C4-2B (cell line): ENCODE results near the gene PGLYRP3.

Experiments used
- H3K27ac ChIP-seq: fragments of 450-650 bp; 2 replicates; pipeline ENCODE4 v1.5.1; 2017
- ZFX ChIP-seq: fragments of 450-650 bp; IDR thresholded peaks from 2 replicates; pipeline ENCODE4 v1.6.1; 2017
- TF ChIP-seq, protein P1 (sequence below): fragments of 450-650 bp; conservative IDR thresholded peaks from 2 replicates; pipeline ENCODE4 v1.5.1; 2017; ENCODE audit warnings: mild to moderate bottlenecking

PGLYRP3 gene

DNA sequence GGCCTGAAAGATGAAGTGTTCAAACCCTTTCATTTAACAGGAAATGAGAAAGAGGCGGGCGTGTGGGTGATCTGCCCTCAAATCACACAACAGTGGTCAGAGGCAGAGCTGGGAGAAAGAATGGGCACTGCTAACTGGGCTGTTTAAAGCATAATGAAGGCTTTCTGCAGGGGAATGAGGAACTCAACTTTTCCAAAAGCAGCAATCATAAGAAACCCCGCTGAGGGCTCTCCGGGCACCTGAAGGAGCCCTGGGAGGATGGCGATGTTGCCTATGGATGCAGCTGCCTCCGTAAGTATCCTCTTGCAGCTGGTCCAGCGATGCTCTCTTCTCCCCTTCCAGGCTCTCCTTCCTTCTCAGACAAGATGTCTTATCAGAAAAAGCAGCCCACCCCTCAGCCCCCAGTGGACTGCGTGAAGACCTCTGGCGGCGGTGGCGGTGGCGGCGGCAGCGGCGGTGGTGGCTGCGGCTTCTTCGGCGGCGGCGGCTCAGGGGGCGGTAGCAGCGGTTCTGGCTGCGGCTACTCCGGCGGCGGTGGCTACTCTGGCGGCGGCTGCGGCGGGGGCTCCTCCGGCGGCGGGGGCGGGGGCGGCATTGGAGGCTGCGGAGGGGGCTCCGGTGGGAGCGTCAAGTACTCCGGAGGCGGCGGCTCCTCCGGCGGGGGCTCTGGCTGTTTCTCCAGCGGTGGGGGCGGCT, 52.0 kb downstream of the PGLYRP3 start:
- H3K27ac ChIP-seq = no peak overlapping the region
- TF ChIP-seq, protein P1, sequence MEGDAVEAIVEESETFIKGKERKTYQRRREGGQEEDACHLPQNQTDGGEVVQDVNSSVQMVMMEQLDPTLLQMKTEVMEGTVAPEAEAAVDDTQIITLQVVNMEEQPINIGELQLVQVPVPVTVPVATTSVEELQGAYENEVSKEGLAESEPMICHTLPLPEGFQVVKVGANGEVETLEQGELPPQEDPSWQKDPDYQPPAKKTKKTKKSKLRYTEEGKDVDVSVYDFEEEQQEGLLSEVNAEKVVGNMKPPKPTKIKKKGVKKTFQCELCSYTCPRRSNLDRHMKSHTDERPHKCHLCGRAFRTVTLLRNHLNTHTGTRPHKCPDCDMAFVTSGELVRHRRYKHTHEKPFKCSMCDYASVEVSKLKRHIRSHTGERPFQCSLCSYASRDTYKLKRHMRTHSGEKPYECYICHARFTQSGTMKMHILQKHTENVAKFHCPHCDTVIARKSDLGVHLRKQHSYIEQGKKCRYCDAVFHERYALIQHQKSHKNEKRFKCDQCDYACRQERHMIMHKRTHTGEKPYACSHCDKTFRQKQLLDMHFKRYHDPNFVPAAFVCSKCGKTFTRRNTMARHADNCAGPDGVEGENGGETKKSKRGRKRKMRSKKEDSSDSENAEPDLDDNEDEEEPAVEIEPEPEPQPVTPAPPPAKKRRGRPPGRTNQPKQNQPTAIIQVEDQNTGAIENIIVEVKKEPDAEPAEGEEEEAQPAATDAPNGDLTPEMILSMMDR = no peak
- no peak for TF ChIP-seq ZFX

DNA sequence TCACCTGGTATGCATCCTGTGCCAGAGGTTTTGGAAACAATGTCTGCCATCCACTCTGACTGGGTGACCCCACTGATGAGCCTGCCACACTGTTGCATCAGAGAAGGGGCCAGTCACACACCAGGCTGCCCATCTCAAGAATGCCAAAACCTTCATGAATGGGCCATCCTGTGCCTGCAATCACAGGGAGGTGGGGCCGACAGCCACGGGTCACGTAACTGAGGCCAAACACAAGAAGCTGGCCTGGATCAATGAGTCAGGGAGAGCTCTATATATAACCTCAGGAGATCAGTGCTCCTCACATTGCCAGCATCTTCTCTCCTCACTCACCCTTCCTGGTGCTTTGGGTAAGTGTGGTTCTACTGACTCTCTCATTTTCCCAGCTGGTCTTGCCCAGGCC, 53.4 kb downstream of the PGLYRP3 start, which contains the start of gene LORICRIN:
TSS of gene LORICRIN (plus strand) at position 301 of the 400 bp plus-strand sequence. CDS start 1,263 bp downstream, outside the sequence.
- TF ChIP-seq ZFX = no peak
- TF ChIP-seq, protein P1 = no peak
- H3K27ac ChIP-seq = no peak within 1 kb of the TSS

DNA sequence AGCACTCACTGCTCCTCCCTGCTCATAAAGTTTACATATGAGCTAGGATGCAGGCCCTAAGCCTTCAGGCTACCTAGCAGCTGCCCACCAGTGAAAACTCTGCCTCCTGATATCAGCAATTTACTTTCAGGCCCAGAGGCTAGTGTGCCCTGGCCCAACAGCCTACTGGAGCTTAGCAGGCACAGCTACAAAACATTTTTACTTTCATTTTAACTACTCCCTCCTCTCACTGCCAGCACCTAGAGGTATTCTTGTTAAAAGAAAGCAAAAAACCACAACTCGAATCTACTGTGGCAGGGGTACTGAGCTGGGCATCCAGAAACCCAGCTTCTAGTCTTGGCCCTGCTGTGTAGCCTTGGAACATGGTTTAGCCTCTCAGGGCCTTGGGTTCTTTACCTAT, 59.1 kb downstream of the PGLYRP3 start:
- TF ChIP-seq, protein P1 = no peak
- no peak for TF ChIP-seq ZFX
- H3K27ac ChIP-seq = no peak overlapping the region

DNA sequence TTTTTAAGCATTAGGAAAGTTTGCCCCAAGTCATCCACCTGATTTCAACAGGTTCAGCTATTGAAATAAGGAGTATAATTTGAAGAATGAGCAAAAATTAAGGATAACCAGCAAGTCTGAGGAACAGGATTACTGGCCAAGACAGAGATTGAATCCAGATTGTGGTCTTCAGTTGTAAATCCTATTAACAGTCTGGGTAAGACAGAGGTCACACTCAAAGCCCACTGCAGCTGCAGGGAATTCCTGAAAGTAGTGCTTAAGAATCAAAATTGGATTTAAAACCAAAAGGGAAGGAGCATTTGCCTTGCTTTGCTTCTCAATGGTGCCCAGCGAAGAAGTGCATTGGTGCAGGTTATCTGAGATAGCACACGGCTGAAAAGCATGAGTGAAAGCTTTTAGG, 59.7 kb downstream of the PGLYRP3 start:
- H3K27ac ChIP-seq = no peak overlapping the region
- TF ChIP-seq, protein P1 = no peak
- TF ChIP-seq ZFX = no peak

DNA sequence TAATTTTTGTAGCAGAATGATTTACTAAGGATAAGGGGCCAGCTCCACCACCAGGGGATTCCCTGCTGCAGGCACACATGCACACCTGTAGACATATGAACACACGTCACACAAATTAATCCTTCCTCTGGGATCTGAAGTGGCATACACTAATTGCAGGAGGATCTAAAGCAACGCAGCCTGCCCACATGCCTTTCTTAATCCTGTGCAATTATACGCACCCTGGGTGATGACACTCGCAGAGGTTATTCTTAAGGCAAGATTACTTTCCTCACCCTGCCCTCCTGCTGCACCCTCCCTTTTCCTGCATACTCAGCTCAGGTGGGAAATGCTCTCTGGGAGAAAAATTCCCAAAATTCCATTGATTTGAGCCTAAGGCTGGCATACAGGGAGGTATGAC, 60.8 kb downstream of the PGLYRP3 start:
- TF ChIP-seq ZFX = no peak
- TF ChIP-seq, protein P1 = no peak
- no peak overlapping the region for H3K27ac ChIP-seq

DNA sequence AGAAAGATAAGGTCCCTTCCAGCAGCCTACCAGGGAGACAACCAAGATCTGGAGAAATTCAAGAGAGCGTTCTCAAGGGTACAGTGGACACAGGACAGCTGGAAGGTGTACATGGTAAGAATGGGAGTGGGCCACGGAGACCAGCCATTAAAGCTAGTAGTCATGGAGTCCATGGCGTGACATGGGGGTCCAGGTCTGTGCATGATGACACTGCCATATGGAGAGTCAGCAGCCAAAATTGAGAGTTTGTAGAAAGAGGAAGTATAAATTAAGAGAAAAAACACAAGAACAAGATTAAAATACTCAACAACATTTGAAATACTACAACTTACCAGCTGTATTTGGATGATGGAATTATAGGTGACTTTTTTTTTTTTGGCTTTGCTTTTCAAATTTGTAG, 61.2 kb downstream of the PGLYRP3 start:
- no peak overlapping the region for H3K27ac ChIP-seq
- TF ChIP-seq, protein P1 = no peak
- TF ChIP-seq ZFX = no peak

DNA sequence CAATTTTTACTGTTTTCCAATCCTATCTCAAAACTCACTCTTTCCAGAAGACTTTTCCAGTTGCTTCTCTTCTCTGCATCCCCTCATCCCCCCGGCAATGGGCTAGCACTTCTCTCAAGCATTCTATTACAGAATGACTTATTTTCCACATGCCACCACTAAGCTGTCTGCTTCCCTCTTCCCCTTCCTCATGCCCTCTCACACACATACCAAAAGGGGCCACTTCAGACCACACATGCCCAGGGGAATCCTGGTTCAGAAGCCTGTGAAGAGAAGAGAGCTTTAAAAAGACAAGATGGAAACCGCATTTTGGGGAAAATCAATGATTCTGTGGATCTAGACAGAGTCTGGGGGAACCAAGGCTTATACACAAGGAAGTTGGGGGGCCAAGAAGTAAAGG, 61.7 kb downstream of the PGLYRP3 start:
- no peak overlapping the region for H3K27ac ChIP-seq
- TF ChIP-seq, protein P1 = no peak
- TF ChIP-seq ZFX = no peak
